ENCODE results near the gene SCG5.
"Not testable (repeated sequence)": the region's sequence is repeated elsewhere in the genome, so short reads cannot be mapped to it uniquely, and the experiment has no call there.

The SCG5 gene, protein sequence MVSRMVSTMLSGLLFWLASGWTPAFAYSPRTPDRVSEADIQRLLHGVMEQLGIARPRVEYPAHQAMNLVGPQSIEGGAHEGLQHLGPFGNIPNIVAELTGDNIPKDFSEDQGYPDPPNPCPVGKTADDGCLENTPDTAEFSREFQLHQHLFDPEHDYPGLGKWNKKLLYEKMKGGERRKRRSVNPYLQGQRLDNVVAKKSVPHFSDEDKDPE

DNA sequence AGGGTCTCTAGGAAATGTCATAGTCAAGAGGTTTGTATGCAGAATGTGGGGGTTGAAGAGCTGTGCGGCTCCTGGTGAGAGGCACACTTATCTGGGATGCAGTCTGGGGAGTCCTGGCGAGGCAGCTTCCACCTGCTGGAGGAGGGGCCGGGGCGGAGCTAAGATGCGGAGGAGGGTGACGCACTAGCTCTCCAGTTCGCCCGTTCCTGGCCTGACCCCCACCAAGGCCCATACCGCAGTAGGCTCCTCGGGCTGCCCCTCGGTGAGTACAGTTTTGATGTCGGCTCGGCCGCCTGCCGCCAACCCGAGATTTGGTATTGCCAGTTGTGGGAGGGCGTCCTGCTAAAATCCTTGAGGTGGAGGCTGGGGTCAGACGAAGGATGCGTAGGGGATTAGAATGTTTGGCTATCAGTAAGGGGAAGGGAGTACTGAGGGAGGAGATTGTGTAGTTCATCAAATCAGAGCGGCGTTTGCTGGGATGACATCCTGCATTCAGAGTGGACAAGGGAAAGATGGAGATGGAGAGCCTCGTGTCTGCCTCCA is at the start of gene SCG5:
Gene SCG5, plus strand, starts transcription at position 194 of the 543 bp plus-strand sequence. CDS start 1,883 bp downstream, outside the sequence.
- H3K4me3 ChIP-seq (ENCODE audit: low read depth, low read length) = peak within 1 kb of the TSS; percentile 17

DNA sequence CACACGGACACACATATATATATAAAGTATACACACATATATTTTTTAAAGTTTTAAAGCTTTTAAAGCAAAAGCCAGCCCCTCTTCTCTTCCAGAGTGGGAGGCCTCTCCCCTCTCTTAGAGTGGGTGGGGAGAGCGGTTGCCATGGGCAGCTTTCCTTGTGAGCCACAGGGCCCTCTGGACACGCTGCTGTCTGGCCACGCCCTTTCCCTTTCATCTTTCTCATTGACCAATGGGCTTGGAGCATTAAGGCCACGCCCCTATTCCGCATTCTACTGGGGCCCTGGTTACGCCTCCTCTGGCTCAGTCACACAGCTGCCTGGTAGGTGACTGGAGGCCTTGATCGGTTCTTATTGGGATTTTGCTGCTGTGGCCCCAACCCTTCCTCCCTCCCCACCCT is 48.4 kb upstream of the SCG5 start, which contains the start of gene GOLGA8N:
Gene GOLGA8N, plus strand, starts transcription at position 306 of the 400 bp plus-strand sequence.
- H3K4me3 ChIP-seq (ENCODE audit: low read depth, low read length) = not testable (repeated sequence)

DNA sequence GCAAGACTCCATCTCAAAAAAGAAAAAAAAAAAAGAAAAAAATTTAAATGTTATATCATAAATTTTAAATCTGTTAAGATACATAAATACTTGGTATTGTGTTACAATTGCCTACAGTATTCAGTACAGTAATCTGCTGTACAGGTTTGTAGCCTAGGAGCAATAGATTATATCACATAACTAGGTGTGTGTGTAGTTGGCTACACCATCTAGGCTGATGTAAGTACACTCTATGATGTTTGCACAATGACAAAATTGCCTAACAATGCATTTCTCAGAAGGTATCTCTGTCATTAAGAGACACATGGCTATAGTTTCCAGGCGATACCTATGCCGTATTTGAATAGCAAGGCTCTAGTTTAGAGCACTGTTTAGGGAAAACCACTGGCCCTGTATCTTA is 32.0 kb upstream of the SCG5 start:
- H3K4me3 ChIP-seq (ENCODE audit: low read depth, low read length) = not testable (repeated sequence)

DNA sequence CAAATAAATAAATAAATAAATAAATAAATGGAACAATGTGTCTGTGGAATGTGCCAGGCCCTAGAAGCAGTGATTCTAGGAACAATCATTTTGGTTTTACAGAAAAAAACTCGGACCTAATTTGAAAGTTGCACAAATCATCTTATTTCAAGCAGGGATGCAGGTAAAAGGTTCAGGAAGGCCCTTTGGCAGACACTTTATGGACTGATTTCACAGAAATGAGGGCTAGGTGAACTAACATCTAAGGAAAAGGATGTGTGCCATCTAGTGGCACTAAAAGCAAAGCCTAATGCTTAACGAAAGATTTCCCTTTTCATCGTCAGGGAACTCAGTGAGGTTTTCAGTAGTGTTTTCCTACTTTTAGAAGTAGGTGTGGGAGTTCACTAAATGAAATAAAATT is 30.8 kb upstream of the SCG5 start:
- not testable (repeated sequence) for H3K4me3 ChIP-seq (ENCODE audit: low read depth, low read length)

DNA sequence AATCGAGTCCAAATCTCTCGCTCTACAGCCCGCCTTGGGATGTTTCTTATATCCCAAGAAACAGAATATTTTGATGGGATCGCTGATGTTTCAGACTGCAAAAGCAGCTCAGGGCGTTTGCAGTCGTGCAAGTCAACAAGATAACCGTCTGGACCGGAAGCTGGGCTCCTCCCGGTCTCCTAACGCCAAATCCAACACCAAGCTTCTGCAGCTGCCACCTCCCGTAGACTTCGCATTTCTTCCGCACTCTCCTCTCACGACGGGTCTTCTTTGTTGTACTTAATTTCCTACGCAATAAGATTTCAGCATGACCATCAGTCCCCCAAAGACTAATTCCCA is 26.8 kb upstream of the SCG5 start:
- H3K4me3 ChIP-seq (ENCODE audit: low read depth, low read length) = peak overlapping the region; percentile 71

DNA sequence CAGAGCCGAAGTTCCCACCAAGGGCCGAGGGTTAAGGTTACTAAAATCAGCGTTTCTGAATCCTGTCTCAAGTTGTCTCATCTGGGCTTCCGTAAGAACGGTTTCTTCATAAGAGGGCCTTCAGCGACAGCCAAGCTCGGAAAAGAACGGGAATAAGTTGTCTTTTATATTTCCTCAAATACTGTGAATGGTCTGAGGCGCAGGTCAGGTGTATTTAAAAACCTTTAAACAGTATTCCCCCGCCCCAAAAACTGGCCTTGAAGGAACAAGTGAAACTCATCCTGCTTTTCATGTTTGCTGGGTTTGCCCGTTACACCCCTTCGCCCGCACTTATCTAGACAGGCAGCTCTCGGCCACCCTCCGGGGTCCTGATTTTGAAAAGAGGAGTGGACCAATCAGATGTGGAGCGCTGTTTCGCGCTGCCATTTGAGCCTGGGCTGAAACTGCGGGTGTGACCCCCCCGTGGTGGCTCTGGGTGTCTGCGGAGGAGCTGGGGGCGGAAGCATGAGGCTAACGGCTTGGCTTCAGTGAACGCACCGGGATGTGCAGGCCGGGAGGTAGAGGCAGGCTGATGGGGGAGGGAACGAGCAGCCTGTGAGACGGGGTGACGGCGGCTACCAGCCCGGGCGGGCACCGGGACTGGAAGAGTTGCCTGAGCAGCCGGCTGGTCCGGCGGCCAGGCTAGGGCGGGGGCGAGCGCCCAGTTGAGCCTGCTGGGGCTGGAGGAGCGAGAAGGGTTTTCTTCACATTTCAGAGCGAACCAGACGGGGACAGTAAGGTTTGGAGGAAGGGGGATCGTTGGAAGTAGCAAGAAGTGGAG is 26.2 kb upstream of the SCG5 start, which contains the start of gene ARHGAP11A:
Gene ARHGAP11A, plus strand, starts transcription at position 454 of the 820 bp plus-strand sequence. CDS start 708 bp downstream, outside the sequence.
- H3K4me3 ChIP-seq (ENCODE audit: low read depth, low read length) = peak within 1 kb of the TSS; percentile 71

DNA sequence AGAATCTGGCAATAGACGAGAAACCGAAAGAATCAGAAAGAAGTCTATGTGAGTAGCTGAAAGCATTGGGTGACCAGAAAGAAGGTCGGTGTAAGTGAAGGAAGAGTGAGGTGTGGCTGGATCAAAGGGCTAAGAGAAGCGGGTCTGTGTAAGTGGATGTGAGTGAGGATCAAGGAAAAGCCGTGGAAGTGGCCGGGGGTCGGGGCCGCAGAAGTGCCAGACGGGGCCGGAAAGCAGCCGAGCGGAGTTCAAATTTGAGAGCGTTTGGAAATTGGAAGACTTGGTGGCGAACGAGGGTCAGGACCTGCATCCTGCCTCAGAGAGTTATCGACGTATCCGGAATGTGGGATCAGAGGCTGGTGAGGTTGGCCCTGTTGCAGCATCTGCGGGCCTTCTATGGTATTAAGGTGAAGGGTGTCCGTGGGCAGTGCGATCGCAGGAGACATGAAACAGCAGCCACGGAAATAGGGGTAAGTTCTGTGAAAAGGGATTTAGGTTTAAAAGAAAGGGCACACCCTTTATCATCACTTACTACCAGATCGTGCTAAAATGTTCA is 25.6 kb upstream of the SCG5 start:
- peak overlapping the region; percentile 71 for H3K4me3 ChIP-seq (ENCODE audit: low read depth, low read length)

DNA sequence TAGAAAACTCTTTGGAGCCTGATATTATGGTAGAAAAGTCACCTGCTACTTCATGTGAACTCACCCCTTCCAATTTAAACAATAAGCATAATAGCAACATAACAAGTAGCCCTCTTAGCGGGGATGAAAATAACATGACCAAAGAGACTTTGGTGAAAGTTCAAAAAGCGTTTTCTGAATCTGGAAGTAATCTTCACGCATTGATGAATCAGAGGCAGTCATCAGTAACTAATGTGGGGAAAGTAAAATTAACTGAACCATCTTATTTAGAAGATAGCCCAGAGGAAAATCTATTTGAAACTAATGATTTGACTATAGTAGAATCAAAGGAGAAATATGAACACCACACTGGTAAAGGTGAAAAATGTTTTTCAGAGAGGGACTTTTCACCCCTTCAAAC is 5.1 kb upstream of the SCG5 start:
- no peak overlapping the region for H3K4me3 ChIP-seq (ENCODE audit: low read depth, low read length)

DNA sequence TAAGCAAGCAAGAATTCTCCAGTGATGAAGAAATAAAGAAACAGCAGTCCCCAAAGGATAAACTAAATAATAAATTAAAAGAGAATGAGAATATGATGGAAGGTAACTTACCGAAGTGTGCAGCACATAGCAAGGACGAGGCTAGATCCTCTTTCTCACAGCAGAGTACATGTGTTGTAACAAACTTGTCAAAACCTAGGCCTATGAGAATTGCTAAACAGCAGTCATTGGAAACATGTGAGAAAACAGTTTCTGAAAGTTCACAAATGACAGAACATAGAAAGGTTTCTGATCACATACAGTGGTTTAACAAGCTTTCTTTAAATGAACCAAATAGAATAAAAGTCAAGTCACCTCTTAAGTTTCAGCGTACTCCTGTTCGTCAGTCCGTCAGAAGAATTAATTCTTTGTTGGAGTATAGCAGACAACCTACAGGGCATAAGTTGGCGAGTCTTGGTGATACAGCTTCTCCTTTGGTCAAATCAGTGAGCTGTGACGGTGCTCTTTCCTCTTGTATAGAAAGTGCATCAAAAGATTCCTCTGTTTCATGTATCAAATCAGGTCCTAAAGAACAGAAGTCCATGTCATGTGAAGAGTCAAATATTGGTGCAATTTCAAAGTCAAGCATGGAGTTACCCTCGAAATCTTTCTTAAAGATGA is 4.5 kb upstream of the SCG5 start:
- no peak overlapping the region for H3K4me3 ChIP-seq (ENCODE audit: low read depth, low read length)

DNA sequence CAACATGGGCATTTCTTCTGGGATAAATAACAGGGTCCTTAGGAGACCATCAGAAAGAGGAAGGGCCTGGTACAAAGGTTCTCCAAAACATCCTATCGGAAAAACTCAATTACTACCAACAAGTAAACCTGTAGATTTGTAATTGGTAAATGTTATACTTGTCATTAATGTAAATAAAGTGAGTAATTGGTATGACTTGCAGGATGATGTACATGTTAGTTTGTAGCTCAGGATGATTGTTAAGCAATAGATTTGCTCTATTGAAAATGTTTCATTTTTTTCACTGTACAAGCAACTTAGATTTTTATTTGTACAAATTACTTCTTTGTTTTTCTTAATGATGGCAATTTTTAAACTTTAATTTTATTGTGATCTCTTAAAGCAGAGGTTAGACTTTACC is 3.8 kb upstream of the SCG5 start:
- H3K4me3 ChIP-seq (ENCODE audit: low read depth, low read length) = no peak overlapping the region

DNA sequence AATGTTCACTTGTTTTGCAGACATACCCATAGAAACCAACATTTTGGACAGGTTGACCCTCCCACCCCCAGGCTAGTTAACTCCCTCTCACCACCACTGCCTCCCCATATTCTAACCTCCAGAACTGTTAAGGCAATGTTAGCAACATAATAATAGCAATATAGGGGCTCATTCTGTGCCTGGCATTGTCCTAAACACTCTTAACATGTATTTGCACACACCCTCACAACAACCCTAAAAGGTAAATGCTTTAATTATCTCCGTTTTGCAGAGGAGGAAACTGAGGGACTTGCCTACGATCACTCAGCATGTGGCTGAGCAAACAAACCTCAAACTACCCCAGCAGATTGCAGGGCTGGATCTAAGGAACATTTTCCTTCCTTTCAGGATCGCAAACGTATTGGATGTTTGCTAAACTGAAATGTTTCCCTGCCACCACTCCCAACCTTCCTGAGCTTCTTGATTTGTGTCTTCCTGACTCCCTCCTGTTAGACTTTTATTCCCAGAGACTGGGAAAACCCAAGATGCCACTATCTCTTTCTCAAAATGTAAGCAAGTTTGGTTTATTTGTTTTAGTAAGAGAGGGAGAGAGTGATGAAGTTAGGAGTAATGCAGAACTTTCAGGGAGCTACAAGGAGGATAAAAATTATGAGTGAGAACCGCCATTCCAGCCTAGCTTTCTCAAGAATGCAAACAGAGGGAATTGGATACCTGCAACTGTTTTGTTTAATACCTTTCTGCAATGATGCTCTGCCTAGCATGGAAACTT is 1.3 kb downstream of the SCG5 start:
- no peak overlapping the region for H3K4me3 ChIP-seq (ENCODE audit: low read depth, low read length)

DNA sequence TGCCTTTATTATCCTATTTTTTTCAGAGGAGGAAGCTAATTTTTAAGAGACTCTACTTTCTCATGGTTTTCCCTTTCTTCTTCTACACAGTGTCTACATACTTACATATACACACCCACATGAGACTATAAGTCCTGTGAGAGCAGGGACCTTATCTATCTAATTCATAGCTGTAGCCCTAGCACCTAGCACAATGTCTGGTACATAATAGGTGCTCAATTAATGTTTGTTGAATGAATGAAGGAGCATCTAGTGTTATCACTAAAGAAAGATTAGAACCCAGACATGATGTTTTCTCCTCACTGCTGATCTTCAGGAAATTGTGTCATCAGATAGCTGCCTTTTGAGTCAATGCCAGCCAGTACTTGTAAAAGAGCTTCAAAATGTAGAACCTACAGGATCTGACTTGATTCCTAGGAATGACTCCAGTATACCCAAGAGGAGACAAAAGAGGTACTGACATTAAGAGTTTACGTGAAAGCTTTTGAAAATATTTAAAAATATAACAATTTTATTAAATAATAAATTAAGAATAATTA is 2.5 kb downstream of the SCG5 start:
- no peak overlapping the region for H3K4me3 ChIP-seq (ENCODE audit: low read depth, low read length)

DNA sequence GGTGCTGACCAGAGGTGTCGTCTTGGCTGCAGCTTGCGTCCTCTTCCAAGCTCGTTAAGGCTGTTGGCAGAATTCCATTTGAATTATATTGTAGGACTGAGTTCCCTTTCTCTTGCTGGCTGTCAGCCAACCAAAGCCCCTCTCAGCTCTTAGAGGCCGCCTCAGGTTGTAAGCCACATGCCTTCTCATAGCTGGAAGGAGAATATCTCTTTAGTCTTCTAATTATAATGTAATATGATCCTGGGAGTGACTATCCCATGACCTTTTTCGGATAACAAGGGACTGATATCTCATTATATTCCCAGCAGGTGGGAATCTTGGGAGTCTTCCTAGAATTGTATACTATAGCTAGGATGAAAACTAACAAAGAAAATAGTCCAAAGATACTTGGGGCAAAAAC is 4.8 kb downstream of the SCG5 start:
- H3K4me3 ChIP-seq (ENCODE audit: low read depth, low read length) = no peak overlapping the region

DNA sequence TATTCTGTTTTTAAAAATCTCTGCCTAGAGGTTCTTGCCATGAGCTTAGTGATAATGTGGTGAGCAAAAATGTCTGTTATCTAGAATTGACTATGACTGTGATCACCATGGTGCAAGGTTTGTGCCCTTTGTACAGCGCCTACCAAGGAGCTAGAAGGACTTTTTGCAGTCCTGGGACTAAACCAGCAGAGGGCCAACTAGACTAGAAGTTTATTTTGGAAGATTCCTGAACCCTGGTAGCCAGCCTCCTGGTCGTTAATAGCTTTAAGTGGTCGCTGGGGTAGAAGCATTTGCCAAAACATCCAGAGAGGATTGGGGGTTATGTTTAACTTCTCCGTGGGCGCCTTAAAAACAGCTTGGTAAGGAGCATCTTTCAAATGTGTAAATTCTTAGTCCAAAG is 7.8 kb downstream of the SCG5 start:
- H3K4me3 ChIP-seq (ENCODE audit: low read depth, low read length) = no peak overlapping the region

DNA sequence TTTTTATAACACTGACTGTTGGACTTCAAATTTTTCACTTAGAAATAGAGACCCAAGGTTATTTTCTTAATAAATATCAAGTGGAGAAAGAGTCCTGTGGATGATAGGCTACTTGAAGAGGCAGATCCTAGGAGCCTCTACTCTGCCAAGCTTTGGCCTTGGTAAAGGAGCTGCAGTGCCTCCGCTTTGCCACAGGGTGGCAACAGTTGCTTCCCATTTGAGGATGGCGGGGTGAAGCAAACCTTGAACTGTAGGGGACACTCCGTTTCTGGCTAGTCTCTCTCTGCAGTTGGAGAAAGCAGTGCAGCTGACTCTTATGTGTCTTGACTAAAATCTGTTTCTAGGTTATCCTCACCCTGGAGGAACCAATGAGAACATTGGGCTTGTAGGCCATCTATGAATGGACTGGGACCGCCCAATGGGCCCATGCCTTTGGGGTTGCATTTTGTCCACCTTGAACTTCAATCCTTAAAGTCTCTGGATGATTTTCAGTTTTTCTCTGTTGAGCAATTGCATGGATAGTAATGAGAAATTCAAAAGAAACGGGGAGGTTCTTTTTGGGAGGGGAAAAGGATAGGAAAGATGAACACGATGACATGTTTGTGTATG is 9.8 kb downstream of the SCG5 start:
- no peak overlapping the region for H3K4me3 ChIP-seq (ENCODE audit: low read depth, low read length)

DNA sequence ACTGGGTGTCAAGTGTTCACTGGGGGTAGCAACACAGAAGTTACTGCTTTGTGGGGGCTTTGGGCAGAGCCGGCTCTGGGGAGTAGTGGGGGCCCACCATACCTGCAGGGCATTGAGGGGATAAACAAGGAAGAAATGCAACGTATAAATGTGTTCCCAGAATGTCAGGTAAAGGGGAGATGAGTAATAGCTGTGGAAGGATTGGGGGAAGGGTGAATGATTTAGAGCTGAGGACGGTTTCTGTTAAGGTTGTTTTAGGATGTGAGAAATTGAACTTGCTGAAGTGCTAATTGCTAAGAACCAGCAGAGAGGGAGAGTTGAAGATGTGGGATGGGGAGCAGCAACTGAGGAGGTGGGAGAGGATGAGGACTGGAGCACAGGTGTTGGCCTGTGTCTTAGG is 10.7 kb downstream of the SCG5 start:
- H3K4me3 ChIP-seq (ENCODE audit: low read depth, low read length) = no peak overlapping the region

DNA sequence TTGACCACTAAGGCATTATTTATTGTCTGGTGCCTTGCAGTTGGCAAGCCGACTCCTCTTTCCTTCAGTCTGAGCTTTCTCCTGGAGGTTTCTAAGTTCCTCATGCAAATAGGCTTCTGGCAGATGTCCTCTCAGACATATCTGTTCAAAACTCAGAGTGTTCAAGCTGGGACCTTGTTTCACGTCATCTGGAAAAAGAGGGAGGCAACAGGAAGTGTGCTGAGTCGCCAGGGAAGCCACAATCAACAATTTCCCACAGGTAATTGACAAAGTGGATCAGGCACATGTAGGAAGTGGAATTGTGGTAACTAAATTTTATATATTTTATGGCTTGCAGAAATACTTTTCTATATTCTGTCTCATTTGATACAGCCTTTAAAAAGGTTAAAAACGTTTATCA is 14.6 kb downstream of the SCG5 start:
- no peak overlapping the region for H3K4me3 ChIP-seq (ENCODE audit: low read depth, low read length)

DNA sequence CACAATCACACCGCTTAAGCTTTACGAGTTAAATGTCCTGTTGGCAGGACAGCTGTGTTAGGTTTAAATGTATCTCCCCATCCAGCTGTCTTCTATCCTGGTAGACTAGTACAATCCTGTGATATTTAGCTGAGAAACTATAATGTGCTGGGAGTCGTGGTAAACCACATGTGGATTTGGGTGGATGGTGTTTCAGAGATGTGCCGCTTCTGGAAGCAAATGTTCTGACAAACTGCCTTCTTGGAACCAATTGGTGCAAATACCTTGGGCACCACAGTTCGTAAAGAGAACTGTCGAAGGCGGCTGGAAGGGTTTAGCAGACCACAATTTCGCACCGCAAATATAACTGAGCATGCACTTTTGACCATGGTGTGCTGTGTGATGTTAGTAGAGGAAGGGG is 15.0 kb downstream of the SCG5 start:
- H3K4me3 ChIP-seq (ENCODE audit: low read depth, low read length) = no peak overlapping the region

DNA sequence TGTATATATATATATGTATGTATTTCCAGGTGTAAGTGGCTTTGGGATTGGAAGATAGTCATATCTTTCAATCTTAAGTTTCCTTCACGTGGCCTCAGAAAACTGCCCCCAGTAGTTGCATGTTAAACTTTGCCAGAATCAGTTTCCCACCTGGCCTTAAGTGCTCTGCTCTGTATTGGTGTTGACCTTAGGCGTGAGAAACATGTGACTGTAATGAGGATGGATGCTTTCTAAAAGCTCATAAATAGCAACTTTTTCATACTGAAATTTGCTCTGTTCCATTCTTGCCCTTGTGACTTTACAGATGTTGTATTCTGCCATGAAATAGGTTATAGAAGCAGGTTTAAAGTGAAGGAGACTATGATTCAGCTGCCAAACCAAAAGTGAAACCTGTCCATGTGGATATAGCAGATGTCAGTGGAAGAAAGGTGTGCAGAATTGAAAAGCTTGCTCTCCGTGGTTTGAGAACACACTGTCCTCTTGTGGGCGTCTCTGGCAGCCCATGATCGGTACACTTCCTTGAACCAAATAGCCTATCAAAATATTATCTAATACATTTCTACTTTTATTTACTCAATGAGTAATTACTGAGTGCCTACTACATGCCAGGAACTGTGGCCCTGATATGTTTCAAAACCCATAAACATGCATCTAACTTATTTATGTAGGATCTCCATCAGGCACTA is 15.8 kb downstream of the SCG5 start:
- H3K4me3 ChIP-seq (ENCODE audit: low read depth, low read length) = no peak overlapping the region
